Activated B cell treated with CpG ODN at 0.5 μM for 24 hours (primary cell): Measurements from ENCODE around the gene BCL6. TPM values are rescaled to one million over a fixed set of nuclear protein-coding genes. Genes with fewer than 3 reads are reported as not detected.

Experiments used
- ATAC-seq: fragments of 200-7000 bp; cut with Tn5 transposase; one replicate; pipeline ENCODE4 v1.10.0; 2021; ENCODE audit warnings: low read depth, mild to moderate bottlenecking, moderate library complexity
- CTCF ChIA-PET: fragments of 350-600 bp; sonication (Branson Sonifier 250); formaldehyde crosslinking; loops from one replicate; lab custom pipeline; 2021; ENCODE audit warnings: antibody characterized with exemption; lab: Charles Lee
- POLR2A ChIA-PET: fragments of 350-600 bp; sonication (Branson Sonifier 250); formaldehyde crosslinking; loops from one replicate; lab custom pipeline; 2021; ENCODE audit warnings: antibody characterized with exemption; lab: Charles Lee
- DNase-seq: peaks from one replicate; pipeline ENCODE4 v3.0.0; 2022
- H3K27ac Mint-ChIP-seq: one replicate; pipeline ENCODE4 v1.8.0; 2020; ENCODE audit warnings: mixed read lengths
- H3K27me3 Mint-ChIP-seq: one replicate; pipeline ENCODE4 v1.8.0; 2021; ENCODE audit warnings: mixed read lengths
- H3K36me3 Mint-ChIP-seq: one replicate; pipeline ENCODE4 v1.8.0; 2021; ENCODE audit warnings: low read depth, mixed read lengths
- H3K4me1 Mint-ChIP-seq: one replicate; pipeline ENCODE4 v1.8.0; 2021; ENCODE audit warnings: mixed read lengths
- H3K4me3 Mint-ChIP-seq: one replicate; pipeline ENCODE4 v1.8.0; 2020; ENCODE audit warnings: mild to moderate bottlenecking, mixed read lengths
- H3K9me3 Mint-ChIP-seq: one replicate; pipeline ENCODE4 v1.8.0; 2020; ENCODE audit warnings: mixed read lengths
- intact Hi-C: fragments of 100-400 bp; cut with micrococcal nuclease; formaldehyde crosslinking; loops from one replicate; pipeline ENCODE4 v1.15.1; 2024
- total RNA-seq: library from RNA; stranded (reverse); gene quantifications from 2 replicates; pipeline ENCODE4 v1.2.3, GENCODE V29; 2022
- TF ChIP-seq, protein P1 (sequence below): fragments of 200-600 bp; IDR thresholded peaks from one replicate; pipeline ENCODE4 v1.8.0; 2022; ENCODE audit warnings: antibody characterized with exemption, mild to moderate bottlenecking

Gene BCL6
- total RNA-seq, 1 donor from 2014 or later: 100 TPM

GRCh38 chr3:187728248-187728647 is 17.0 kb downstream of the BCL6 start:
- Mint-ChIP-seq H3K4me1 (no peaks in the 10 kb centered on the region), H3K27ac (no peak overlapping the region), H3K27me3 (no peaks in the 10 kb centered on the region), H3K36me3 (peaks cover 99% of the 10 kb centered on the region), H3K4me3 (no peak overlapping the region), H3K9me3 (no peaks in the 10 kb centered on the region)
- ChIA-PET POLR2A (no interaction called here), CTCF (no interaction called here)
- DNase-seq: no peak
- intact Hi-C loops: no loop called here
- TF ChIP-seq, protein P1, sequence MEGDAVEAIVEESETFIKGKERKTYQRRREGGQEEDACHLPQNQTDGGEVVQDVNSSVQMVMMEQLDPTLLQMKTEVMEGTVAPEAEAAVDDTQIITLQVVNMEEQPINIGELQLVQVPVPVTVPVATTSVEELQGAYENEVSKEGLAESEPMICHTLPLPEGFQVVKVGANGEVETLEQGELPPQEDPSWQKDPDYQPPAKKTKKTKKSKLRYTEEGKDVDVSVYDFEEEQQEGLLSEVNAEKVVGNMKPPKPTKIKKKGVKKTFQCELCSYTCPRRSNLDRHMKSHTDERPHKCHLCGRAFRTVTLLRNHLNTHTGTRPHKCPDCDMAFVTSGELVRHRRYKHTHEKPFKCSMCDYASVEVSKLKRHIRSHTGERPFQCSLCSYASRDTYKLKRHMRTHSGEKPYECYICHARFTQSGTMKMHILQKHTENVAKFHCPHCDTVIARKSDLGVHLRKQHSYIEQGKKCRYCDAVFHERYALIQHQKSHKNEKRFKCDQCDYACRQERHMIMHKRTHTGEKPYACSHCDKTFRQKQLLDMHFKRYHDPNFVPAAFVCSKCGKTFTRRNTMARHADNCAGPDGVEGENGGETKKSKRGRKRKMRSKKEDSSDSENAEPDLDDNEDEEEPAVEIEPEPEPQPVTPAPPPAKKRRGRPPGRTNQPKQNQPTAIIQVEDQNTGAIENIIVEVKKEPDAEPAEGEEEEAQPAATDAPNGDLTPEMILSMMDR: no peak
- ATAC-seq: no peak

DNA sequence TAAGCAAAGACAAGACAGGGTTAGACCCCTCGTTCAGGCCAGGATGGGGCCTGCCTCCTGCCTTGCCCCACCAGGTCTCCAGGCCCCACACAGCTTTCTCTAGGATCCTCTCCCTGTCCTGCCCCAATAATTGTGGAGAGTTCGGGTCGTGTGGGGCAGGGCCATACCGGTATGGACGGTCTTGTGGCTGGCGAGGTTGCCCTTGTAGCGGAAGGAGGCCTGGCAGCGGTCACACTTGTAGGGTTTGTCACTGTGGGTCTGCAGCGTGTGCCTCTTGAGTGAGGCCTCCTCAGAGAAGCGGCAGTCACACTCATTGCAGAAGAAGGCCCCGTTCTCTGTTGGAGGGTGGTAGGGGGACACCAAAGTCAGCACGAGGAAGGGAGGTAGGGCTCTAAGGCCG is 18.7 kb downstream of the BCL6 start:
- no peak for ATAC-seq
- H3K4me3 Mint-ChIP-seq: no peak overlapping the region
- ChIA-PET CTCF (interaction anchor here (1.0 kb wide), 1 partner anchor 407 kb away, joined by 3 read pairs; no protein-coding TSS in a partner anchor), POLR2A (no interaction called here)
- TF ChIP-seq, protein P1: no peak
- DNase-seq: no peak
- no peak overlapping the region for H3K27ac Mint-ChIP-seq
- H3K36me3 Mint-ChIP-seq: peaks cover 98% of the 10 kb centered on the region
- intact Hi-C loops: no loop called here
- H3K4me1 Mint-ChIP-seq: no peaks in the 10 kb centered on the region
- no peaks in the 10 kb centered on the region for H3K9me3 Mint-ChIP-seq
- no peaks in the 10 kb centered on the region for H3K27me3 Mint-ChIP-seq

DNA sequence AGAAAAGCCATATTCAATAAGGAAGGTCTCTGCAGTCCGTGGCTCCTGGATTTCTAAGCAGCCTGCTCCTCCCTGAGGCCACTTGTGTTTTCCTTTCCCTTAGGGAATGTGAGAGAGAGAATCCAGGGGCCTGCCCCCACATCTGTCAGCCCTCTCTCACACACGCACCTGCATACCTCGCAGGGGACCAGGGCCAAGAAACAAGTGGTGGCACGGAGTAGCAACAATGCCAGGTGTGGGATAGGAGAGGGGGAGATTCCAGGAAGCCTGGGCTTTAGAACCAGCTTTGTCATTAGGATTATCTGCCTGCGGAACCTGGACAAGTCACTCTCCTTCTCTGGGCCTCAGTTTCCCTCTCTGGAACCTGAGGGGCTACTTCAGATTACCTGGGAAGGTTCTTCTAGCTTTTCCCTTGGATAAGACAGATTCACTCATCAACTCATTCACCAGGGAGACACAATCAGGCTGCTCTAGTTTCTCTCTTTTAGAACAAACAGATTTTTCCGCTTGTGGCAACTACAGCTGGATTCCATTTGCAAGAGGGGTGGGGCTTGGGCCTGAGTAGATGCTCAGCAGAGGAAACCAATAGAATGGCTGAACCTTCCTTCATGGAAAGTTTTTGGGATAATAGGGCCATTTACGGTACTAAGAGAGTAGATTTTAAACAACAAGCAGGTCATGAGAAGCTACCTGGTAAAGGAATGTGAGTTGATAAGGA is 19.5 kb downstream of the BCL6 start:
- DNase-seq (no peak), ATAC-seq (no peak)
- no peaks in the 10 kb centered on the region for H3K9me3 Mint-ChIP-seq
- ChIA-PET POLR2A (no interaction called here), CTCF (interaction anchor here (1.0 kb wide), 1 partner anchor 407 kb away, joined by 3 read pairs; no protein-coding TSS in a partner anchor)
- H3K4me1 Mint-ChIP-seq: no peaks in the 10 kb centered on the region
- no peak overlapping the region for H3K27ac Mint-ChIP-seq
- peaks cover 97% of the 10 kb centered on the region for H3K36me3 Mint-ChIP-seq
- H3K27me3 Mint-ChIP-seq: no peaks in the 10 kb centered on the region
- H3K4me3 Mint-ChIP-seq: no peak overlapping the region
- TF ChIP-seq, protein P1: no peak
- intact Hi-C loops: no loop called here

GRCh38 chr3:187725224-187725623 is 20.0 kb downstream of the BCL6 start:
- H3K27me3 Mint-ChIP-seq: no peaks in the 10 kb centered on the region
- DNase-seq: no peak
- no peak for ATAC-seq
- no peak overlapping the region for H3K27ac Mint-ChIP-seq
- TF ChIP-seq, protein P1: no peak
- no peaks in the 10 kb centered on the region for H3K4me1 Mint-ChIP-seq
- POLR2A ChIA-PET: no interaction called here
- no peak overlapping the region for H3K4me3 Mint-ChIP-seq
- intact Hi-C loops: no loop called here
- H3K9me3 Mint-ChIP-seq: no peaks in the 10 kb centered on the region
- CTCF ChIA-PET: no interaction called here
- peaks cover 97% of the 10 kb centered on the region for H3K36me3 Mint-ChIP-seq

- Mint-ChIP-seq H3K9me3 (no peaks in the 10 kb centered on the region), H3K4me1 (no peaks in the 10 kb centered on the region), H3K27ac (no peak overlapping the region), H3K27me3 (no peaks in the 10 kb centered on the region), H3K4me3 (no peak overlapping the region), H3K36me3 (peaks cover 68% of the 10 kb centered on the region)
- intact Hi-C loops: no loop called here
- CTCF ChIA-PET: no interaction called here
- POLR2A ChIA-PET: no interaction called here
- no peak for ATAC-seq
- DNase-seq: no peak
- TF ChIP-seq, protein P1: no peak
Observed at GRCh38 chr3:187722206-187722612, 23.1 kb downstream of the BCL6 start.
